Suprapubic skin (tissue), 4 donors: ENCODE results near the gene OS9.
"Not testable (repeated sequence)": the region's sequence is repeated elsewhere in the genome, so short reads cannot be mapped to it uniquely, and the experiment has no call there.

ENCODE experiments used
- POLR2A ChIP-seq, 2 donors: fragments of 450-650 bp; IDR thresholded peaks; one replicate each; pipeline ENCODE4 v1.6.1; 2017; ENCODE audit warnings: antibody characterized with exemption in 2 of 2, mild to moderate bottlenecking in 2 of 2, moderate library complexity in 2 of 2
- POLR2AphosphoS5 ChIP-seq, 3 donors: sonication (generic); formaldehyde crosslinking; IDR thresholded peaks; one replicate each; pipeline ENCODE4 v1.6.1; 2017; ENCODE audit warnings: antibody characterized with exemption in 3 of 3
- TF ChIP-seq, protein P1 (sequence below), 2 donors: fragments of 200-600 bp in 1 of 2; fragments of 450-650 bp in 1 of 2; sonication (generic) in 1 of 2; IDR thresholded peaks; one replicate each; pipeline ENCODE4 v1.5.1; 2016 to 2019; ENCODE audit warnings: antibody characterized with exemption in 2 of 2, mild to moderate bottlenecking in 1 of 2, moderate library complexity in 1 of 2

DNA sequence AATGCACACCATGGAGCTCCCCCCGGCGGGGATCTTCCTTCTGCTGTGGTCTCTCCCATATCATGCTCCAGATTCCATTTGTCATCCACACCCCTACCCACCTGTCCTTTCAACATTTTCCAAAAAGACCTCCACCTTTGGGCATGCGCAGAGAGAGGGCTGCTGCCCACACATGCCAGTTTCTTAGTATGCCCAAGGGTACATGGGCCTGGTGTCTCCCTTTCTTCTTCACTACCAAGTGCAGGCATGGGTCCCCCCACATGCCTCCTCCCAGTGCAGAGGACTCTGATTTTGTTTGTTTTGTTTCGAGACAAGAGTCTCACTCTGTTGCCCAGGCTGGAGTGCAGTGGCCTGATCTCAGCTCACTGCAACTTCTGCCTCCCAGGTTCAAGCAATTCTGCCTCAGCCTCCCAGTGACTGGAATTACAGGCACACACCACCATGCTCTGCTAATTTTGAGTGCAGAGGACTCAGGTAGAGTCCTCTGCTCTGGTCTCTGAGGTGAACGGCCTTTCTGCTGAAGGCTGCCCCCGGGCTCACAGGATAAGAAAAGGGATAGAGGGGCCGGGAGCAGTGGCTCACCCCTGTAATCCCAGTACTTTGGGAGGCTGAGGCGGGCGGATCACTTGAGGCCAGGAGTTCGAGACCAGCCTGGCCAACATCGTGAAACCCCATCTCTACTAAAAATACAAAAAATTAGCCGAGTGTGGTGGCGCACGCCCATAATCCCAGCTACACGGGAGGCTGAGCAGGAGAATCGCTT is 28.1 kb downstream of the OS9 start:
- TF ChIP-seq, protein P1, sequence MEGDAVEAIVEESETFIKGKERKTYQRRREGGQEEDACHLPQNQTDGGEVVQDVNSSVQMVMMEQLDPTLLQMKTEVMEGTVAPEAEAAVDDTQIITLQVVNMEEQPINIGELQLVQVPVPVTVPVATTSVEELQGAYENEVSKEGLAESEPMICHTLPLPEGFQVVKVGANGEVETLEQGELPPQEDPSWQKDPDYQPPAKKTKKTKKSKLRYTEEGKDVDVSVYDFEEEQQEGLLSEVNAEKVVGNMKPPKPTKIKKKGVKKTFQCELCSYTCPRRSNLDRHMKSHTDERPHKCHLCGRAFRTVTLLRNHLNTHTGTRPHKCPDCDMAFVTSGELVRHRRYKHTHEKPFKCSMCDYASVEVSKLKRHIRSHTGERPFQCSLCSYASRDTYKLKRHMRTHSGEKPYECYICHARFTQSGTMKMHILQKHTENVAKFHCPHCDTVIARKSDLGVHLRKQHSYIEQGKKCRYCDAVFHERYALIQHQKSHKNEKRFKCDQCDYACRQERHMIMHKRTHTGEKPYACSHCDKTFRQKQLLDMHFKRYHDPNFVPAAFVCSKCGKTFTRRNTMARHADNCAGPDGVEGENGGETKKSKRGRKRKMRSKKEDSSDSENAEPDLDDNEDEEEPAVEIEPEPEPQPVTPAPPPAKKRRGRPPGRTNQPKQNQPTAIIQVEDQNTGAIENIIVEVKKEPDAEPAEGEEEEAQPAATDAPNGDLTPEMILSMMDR (IDR thresholded peaks at IDR 0.05): not testable (repeated sequence)
- not testable (repeated sequence) for TF ChIP-seq POLR2A, POLR2AphosphoS5 (IDR thresholded peaks at IDR 0.05)
